ENCODE data around the gene FAM111B.

DNA sequence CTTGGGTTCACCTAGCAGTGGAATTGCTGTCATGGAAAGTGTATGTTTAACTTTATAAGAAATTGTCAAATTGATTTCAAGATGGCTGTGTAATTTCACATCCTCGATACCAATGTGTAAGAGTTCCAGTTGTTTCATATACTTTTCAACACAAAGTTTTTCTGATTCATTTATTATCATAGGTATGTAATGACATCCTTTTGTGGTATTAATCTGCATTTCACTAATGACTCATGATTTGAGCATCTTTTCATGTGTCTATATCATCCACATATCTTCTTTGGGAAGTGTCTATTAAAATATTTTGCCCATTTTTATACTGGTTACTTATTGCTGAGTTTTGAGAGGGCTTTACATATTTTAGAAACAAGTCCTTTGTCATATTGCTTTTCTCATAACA, 38.0 kb upstream of the FAM111B start:
- TF ChIP-seq, protein P1, sequence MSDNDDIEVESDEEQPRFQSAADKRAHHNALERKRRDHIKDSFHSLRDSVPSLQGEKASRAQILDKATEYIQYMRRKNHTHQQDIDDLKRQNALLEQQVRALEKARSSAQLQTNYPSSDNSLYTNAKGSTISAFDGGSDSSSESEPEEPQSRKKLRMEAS (IDR thresholded peaks at IDR 0.05; ENCODE audit: low read depth, low read length): no peak
- TF ChIP-seq, protein P2, sequence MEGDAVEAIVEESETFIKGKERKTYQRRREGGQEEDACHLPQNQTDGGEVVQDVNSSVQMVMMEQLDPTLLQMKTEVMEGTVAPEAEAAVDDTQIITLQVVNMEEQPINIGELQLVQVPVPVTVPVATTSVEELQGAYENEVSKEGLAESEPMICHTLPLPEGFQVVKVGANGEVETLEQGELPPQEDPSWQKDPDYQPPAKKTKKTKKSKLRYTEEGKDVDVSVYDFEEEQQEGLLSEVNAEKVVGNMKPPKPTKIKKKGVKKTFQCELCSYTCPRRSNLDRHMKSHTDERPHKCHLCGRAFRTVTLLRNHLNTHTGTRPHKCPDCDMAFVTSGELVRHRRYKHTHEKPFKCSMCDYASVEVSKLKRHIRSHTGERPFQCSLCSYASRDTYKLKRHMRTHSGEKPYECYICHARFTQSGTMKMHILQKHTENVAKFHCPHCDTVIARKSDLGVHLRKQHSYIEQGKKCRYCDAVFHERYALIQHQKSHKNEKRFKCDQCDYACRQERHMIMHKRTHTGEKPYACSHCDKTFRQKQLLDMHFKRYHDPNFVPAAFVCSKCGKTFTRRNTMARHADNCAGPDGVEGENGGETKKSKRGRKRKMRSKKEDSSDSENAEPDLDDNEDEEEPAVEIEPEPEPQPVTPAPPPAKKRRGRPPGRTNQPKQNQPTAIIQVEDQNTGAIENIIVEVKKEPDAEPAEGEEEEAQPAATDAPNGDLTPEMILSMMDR (IDR thresholded peaks at IDR 0.05; ENCODE audit: low read depth, low read length): no peak
- TF ChIP-seq MYC (IDR thresholded peaks at IDR 0.05; ENCODE audit: low read depth, low read length) (no peak), POLR2A (IDR thresholded peaks at IDR 0.05; ENCODE audit: extremely low read depth, insufficient read length) (no peak)

Data from NB4 (cell line).